ENCODE measurements around the gene NFILZ. TPM values are rescaled to one million over a fixed set of nuclear protein-coding genes. Genes with fewer than 3 reads are reported as not detected.

The NFILZ gene
- total and polyA plus RNA-seq, 2 of the 8 experiments (the other 6 are each of a cell fraction or from before 2014, with no cell fraction given), result not detected

DNA sequence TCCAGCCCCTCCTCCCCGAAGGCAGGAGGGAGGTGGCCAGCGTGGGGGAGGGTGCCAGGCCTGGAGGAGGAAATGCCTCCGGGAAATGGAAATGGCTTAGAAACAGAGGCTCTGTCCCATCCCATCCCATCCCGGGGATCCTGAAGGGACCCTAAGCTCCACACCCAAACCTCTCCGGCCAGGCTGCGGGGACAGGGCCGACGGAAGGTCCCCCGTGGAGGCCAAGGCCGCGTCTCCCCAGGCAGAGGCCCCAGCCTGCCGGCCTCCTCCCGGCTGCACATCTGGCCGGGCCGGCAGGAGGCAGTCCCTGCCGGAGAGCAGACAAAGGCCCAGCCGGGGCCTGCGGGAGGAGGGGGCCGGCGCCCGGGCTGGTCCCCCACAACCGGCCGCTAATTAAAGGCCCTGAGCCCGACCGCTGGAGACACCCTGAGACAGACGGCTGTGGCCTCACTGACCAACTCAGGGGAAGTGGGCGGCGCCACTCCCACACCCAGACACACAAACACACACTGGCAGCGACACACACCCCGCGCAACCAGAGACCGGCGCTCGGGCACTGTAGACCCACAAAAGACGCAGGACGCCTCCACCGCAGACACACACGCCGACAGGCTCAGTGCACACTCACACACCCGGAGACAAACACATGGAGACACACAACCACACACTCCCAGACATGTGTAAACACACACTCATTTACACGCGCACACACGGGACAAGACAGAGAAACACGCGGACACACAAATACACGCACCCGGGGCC lies 21.0 kb upstream of the NFILZ start (continued):
- TF ChIP-seq, protein P1, sequence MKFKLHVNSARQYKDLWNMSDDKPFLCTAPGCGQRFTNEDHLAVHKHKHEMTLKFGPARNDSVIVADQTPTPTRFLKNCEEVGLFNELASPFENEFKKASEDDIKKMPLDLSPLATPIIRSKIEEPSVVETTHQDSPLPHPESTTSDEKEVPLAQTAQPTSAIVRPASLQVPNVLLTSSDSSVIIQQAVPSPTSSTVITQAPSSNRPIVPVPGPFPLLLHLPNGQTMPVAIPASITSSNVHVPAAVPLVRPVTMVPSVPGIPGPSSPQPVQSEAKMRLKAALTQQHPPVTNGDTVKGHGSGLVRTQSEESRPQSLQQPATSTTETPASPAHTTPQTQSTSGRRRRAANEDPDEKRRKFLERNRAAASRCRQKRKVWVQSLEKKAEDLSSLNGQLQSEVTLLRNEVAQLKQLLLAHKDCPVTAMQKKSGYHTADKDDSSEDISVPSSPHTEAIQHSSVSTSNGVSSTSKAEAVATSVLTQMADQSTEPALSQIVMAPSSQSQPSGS (IDR thresholded peaks at IDR 0.05; ENCODE audit: low read length), result no peak
- no peak for TF ChIP-seq RBBP5 (IDR thresholded peaks at IDR 0.05; ENCODE audit: borderline replicate concordance, low read depth, low read length)
- no peak for TF ChIP-seq BACH1 (IDR thresholded peaks at IDR 0.05; ENCODE audit: low read length)
- TF ChIP-seq, protein P2, sequence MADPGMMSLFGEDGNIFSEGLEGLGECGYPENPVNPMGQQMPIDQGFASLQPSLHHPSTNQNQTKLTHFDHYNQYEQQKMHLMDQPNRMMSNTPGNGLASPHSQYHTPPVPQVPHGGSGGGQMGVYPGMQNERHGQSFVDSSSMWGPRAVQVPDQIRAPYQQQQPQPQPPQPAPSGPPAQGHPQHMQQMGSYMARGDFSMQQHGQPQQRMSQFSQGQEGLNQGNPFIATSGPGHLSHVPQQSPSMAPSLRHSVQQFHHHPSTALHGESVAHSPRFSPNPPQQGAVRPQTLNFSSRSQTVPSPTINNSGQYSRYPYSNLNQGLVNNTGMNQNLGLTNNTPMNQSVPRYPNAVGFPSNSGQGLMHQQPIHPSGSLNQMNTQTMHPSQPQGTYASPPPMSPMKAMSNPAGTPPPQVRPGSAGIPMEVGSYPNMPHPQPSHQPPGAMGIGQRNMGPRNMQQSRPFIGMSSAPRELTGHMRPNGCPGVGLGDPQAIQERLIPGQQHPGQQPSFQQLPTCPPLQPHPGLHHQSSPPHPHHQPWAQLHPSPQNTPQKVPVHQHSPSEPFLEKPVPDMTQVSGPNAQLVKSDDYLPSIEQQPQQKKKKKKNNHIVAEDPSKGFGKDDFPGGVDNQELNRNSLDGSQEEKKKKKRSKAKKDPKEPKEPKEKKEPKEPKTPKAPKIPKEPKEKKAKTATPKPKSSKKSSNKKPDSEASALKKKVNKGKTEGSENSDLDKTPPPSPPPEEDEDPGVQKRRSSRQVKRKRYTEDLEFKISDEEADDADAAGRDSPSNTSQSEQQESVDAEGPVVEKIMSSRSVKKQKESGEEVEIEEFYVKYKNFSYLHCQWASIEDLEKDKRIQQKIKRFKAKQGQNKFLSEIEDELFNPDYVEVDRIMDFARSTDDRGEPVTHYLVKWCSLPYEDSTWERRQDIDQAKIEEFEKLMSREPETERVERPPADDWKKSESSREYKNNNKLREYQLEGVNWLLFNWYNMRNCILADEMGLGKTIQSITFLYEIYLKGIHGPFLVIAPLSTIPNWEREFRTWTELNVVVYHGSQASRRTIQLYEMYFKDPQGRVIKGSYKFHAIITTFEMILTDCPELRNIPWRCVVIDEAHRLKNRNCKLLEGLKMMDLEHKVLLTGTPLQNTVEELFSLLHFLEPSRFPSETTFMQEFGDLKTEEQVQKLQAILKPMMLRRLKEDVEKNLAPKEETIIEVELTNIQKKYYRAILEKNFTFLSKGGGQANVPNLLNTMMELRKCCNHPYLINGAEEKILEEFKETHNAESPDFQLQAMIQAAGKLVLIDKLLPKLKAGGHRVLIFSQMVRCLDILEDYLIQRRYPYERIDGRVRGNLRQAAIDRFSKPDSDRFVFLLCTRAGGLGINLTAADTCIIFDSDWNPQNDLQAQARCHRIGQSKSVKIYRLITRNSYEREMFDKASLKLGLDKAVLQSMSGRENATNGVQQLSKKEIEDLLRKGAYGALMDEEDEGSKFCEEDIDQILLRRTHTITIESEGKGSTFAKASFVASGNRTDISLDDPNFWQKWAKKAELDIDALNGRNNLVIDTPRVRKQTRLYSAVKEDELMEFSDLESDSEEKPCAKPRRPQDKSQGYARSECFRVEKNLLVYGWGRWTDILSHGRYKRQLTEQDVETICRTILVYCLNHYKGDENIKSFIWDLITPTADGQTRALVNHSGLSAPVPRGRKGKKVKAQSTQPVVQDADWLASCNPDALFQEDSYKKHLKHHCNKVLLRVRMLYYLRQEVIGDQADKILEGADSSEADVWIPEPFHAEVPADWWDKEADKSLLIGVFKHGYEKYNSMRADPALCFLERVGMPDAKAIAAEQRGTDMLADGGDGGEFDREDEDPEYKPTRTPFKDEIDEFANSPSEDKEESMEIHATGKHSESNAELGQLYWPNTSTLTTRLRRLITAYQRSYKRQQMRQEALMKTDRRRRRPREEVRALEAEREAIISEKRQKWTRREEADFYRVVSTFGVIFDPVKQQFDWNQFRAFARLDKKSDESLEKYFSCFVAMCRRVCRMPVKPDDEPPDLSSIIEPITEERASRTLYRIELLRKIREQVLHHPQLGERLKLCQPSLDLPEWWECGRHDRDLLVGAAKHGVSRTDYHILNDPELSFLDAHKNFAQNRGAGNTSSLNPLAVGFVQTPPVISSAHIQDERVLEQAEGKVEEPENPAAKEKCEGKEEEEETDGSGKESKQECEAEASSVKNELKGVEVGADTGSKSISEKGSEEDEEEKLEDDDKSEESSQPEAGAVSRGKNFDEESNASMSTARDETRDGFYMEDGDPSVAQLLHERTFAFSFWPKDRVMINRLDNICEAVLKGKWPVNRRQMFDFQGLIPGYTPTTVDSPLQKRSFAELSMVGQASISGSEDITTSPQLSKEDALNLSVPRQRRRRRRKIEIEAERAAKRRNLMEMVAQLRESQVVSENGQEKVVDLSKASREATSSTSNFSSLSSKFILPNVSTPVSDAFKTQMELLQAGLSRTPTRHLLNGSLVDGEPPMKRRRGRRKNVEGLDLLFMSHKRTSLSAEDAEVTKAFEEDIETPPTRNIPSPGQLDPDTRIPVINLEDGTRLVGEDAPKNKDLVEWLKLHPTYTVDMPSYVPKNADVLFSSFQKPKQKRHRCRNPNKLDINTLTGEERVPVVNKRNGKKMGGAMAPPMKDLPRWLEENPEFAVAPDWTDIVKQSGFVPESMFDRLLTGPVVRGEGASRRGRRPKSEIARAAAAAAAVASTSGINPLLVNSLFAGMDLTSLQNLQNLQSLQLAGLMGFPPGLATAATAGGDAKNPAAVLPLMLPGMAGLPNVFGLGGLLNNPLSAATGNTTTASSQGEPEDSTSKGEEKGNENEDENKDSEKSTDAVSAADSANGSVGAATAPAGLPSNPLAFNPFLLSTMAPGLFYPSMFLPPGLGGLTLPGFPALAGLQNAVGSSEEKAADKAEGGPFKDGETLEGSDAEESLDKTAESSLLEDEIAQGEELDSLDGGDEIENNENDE (IDR thresholded peaks at IDR 0.05; ENCODE audit: insufficient replicate concordance, low read length), result no peak
- TF ChIP-seq TEAD4 (IDR thresholded peaks at IDR 0.05; ENCODE audit: low read depth, low read length), result no peak
- no peak for TF ChIP-seq HDAC6 (IDR thresholded peaks at IDR 0.05; ENCODE audit: low read depth, low read length)
- no peak for TF ChIP-seq CEBPB (IDR thresholded peaks at IDR 0.05; ENCODE audit: low read depth, low read length)
- TF ChIP-seq PHF8 (conservative IDR thresholded peaks at IDR 0.05; ENCODE audit: low read depth, low read length), result no peak

All from H1 (cell line).